ENCODE measurements around the gene LEKR1.
"Not testable (repeated sequence)": the region's sequence is repeated elsewhere in the genome, so short reads cannot be mapped to it uniquely, and the experiment has no call there.

Gene LEKR1

DNA sequence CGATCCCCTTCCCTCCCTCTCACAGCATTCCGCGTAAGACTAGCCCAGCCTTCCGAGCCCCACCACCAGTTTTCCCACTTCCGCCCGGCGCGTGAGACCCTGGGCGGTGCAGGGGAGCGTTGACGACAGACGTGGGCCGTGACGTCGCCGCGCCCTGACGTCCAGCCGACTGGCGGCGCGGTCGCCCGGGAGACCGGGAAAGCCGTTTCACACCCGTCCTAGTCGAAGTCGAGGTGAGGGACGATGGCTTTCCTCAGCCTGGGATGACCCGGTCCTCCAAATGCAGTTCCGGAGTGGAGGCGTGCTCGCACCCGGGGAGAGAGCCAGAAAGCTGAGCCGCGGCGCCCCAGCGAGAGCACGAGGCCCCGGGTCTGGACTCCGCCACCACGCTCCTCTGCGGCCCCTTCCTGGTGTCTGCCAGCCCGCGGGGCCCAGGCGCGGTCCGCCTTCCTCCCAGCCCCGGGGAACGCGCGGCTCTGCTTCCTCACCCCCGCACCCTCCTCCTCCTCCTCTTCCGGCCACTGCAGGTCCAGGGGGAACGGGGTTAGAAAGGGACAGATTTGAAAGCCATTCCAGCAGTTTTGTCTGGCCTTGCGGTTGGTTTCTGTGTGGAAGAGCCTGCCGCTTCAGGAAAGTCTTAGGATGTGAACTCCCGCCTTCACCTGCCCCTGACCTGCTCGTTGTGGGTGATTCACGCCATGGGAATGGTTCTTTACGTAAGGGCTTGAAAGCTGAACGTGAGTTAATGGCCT is at the start of gene LEKR1:
LEKR1 (plus strand) TSS at position 210 of the 752 bp plus-strand sequence. CDS start 2,977 bp downstream, outside the sequence.
- DNase-seq (ENCODE audit: low read depth in 2 of 2), result peak; percentile 54 to 67

DNA sequence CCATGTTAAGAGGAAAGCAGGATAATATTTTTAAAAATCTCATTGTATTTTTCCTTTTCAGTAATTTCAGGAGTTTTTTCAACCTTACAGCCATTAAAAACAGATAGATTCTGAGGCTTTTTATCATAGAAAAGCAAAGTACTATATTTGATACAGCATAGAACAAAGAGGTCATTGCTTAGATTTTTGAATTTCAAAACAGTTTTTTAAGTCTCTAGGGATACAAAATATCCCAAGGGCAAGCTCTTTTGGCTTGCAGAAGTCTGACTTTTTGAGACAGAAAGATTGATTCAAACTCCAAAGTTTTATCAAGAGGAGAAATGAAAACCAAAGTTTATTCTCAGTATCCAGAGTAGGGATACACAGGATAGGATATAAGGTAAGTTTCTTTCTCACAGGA is 49.3 kb upstream of the LEKR1 start:
- DNase-seq (ENCODE audit: low read depth in 2 of 2), result no peak

GRCh38 chr3:156781310-156782230 is 44.6 kb upstream of the LEKR1 start:
- DNase-seq (ENCODE audit: low read depth in 2 of 2), result no peak

DNA sequence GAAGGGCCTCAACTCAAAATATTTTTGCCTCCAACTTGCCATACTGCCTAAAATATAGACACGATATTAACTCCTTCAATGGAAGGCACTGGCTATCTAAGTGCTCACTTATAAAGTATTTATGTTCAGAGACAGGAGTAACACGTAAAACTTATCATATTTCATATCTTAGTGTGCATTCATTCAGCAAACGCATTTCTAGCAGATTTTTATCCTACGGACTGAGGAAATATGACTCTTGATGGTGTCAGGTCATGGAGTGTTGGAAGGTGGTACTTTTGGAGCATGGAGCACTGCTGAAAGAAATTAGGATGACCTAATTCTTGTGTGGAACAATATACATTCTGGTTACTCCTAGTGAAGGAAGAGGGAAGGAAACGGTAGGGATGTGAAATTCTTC is 43.8 kb upstream of the LEKR1 start:
- no peak for DNase-seq (ENCODE audit: low read depth in 2 of 2)

DNA sequence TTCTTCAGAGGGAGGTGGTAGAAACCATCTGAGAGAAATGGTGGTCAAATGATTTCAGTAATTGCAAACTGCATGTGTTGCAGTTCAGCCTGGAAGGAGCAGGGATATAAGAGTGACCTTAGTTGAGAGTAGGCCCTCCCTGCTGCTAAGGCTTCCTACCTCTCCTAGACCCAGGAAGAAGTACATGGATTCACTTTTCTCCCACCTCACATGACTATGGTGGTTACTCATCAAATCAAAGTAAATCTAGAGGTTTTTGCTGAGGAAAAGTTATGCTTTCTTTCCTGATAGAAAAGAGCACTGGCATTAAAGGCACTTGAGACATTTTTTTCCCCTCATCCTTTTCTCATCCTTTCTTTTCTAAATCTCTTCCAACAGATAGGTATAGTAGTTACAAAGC is 43.2 kb upstream of the LEKR1 start:
- no peak for DNase-seq (ENCODE audit: low read depth in 2 of 2)

GRCh38 chr3:156787001-156787400 is 39.2 kb upstream of the LEKR1 start:
- DNase-seq (ENCODE audit: low read depth in 2 of 2), result no peak

DNA sequence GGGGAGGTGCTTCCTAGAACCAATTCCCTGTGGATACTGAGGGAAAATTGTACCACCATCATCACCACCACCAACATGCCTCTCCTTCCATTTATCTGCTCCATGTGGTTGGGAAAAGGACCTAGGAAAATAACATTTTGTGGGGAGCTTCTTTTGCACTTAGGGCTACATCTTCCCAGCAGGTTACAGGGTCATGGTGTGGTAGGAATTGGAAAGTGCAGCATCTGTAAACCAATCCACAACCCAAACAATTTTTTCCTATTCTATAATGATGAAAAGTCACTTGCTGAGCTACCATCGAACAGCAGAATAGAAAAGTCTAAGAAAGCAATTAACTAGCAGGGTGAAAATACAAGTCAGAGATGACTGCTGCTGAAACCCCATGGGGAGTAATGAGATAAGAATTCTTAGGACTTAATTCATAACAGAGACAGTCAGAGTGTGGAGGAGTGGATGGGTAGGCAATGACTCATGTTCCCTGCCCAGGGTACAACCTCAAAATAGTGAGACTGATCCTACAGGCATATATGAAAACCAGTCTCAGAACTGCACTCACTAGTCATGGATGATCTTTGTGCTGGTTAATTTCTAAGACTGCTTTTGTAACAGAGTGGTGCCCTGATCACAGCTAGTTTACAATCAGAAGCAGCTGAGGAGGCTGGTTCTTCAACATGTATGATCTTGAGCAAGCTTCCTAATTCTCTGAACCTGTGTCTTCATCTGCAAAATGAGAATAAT is 38.1 kb upstream of the LEKR1 start:
- peak in 1 of 2 donors; percentile 7 for DNase-seq (ENCODE audit: low read depth in 2 of 2)

GRCh38 chr3:156788846-156789245 is 37.3 kb upstream of the LEKR1 start:
- DNase-seq (ENCODE audit: low read depth in 2 of 2), result no peak

- DNase-seq (ENCODE audit: low read depth in 2 of 2), result no peak
Observed at GRCh38 chr3:156790156-156790555, 36.0 kb upstream of the LEKR1 start.

DNA sequence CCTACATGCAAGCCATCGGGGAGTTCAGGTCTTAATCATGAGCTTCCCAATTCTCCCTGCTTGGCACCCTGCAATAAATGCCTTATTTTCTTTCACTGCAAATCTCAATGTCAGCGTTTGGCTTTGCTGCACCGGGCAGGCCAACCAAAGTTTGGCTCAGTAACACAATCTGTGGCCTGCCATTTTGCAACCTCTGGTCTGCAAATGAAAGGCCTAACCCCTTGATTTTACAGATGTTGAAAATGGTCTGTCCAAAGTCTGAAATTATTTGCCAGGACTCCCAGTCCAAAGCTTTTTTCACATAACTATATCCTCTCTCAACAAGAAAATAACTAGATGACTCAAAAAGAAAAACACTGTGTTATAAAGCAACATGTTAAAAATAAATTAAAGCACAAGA is 34.0 kb upstream of the LEKR1 start:
- DNase-seq (ENCODE audit: low read depth in 2 of 2), result no peak

DNA sequence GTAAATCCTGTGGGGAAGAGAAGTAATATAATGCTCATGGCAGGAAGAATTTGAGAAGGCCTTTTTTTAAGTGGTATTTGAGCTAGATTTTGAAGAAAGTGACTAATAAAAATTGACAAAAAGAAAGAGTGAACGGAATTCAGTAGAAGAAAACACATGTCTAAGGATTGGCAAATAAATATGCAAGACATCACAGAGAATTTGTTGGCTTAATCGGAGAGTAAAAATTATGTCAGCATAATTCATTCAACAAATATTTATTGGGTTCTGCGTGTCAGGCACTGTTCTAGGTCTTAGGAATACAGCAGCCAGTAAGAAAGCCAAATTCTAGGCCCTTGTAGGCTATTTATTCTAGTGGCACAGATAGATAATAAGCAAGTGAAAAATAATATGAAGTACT is 33.6 kb upstream of the LEKR1 start:
- DNase-seq (ENCODE audit: low read depth in 2 of 2), result no peak

GRCh38 chr3:156792945-156793344 is 33.2 kb upstream of the LEKR1 start:
- no peak for DNase-seq (ENCODE audit: low read depth in 2 of 2)

- no peak for DNase-seq (ENCODE audit: low read depth in 2 of 2)
Observed at GRCh38 chr3:156793400-156793799, 32.8 kb upstream of the LEKR1 start.

- no peak for DNase-seq (ENCODE audit: low read depth in 2 of 2)
Observed at GRCh38 chr3:156793851-156794250, 32.3 kb upstream of the LEKR1 start.

DNA sequence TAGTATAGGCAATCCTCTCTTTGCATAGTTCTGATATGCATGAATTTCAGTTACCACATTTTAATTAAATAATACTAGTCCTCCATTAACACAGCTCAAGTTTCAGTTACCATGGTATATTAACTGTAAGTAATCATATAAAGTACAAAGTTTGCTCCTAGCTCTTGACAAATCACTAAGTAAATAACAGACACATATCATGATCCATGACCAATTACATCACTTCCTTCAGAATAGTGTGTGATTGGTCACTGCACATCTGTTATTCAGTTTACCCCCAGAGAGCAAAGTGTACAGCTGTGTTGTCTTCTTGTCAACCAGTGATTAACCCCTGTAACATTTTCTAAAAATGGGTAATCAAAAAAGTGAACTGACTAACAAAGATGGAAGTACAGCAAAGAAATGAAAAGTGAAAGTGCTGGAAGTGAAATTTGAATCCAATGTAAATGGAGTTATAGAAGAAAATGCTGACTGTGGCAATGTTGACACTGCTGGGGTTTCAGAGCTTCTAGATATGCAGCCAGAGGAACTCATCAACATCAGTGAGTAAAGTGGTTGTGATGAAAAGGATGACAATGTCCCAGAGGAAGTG is 30.2 kb upstream of the LEKR1 start:
- DNase-seq (ENCODE audit: low read depth in 2 of 2), result no peak

GRCh38 chr3:156797368-156797767 is 28.8 kb upstream of the LEKR1 start:
- no peak for DNase-seq (ENCODE audit: low read depth in 2 of 2)

GRCh38 chr3:156800287-156800686 is 25.9 kb upstream of the LEKR1 start:
- not testable (repeated sequence) for DNase-seq (ENCODE audit: low read depth in 2 of 2)

DNA sequence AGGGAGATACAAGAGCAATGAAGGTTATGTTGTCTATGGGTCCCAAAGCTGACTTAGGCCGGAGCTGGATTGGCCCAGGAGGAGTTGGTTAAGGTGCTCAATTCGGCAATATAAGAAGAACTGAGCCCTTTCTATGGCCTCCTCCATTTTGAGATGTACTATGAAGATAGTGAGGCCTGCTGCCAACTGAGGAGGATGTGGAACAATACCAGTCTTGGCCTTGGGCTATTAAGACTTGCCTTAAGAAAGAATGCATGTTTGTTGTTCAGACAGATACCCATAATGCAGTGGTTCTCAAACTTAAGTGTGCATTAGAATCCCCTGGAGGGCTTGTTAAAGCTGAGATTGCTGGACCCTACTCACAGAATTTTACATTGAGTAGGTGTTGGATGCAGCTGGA is 24.4 kb upstream of the LEKR1 start:
- DNase-seq (ENCODE audit: low read depth in 2 of 2), result no peak

GRCh38 chr3:156802821-156803606 is 23.1 kb upstream of the LEKR1 start:
- no peak for DNase-seq (ENCODE audit: low read depth in 2 of 2)

GRCh38 chr3:156803952-156804741 is 22.0 kb upstream of the LEKR1 start:
- DNase-seq (ENCODE audit: low read depth in 2 of 2), result no peak

Measured in stimulated activated CD4-positive, alpha-beta T cell treated with anti-CD3 and anti-CD28 coated beads, Interleukin-4, amount 100 ng/mL, for 48 hours (primary cell).